H9 (cell line): ENCODE results near the gene FSTL4. TPM values are rescaled to one million over a fixed set of nuclear protein-coding genes. Genes with fewer than 3 reads are reported as not detected.

Experiments used
- DNase-seq: peaks from one replicate; pipeline ENCODE4 v3.0.0-alpha.2; 2017
- H2AFZ ChIP-seq: one replicate; pipeline ENCODE4 v1.6.1; 2013; ENCODE audit warnings: mild to moderate bottlenecking, low read length, control low read depth, moderate library complexity
- H2AK5ac ChIP-seq: 2 replicates; pipeline ENCODE4 v1.6.1; 2013; ENCODE audit warnings: low read length, control low read depth, mixed read lengths; ENCODE audit not compliant: insufficient read length
- H2BK120ac ChIP-seq: one replicate; pipeline ENCODE4 v1.6.1; 2013; ENCODE audit warnings: low read depth, mild to moderate bottlenecking, low read length, control low read depth, inconsistent platforms; ENCODE audit not compliant: poor library complexity, severe bottlenecking
- H2BK12ac ChIP-seq: 2 replicates; pipeline ENCODE4 v1.6.1; 2013; ENCODE audit warnings: low read length, control low read depth, mixed read lengths, low read depth; ENCODE audit not compliant: insufficient read length
- H2BK15ac ChIP-seq: 2 replicates; pipeline ENCODE4 v1.6.1; 2013; ENCODE audit warnings: low read depth, low read length, control low read depth
- H2BK20ac ChIP-seq: one replicate; pipeline ENCODE4 v1.6.1; 2013; ENCODE audit warnings: low read depth, mild to moderate bottlenecking, low read length, control low read depth, inconsistent platforms; ENCODE audit not compliant: poor library complexity, severe bottlenecking
- H2BK5ac ChIP-seq: 2 replicates; pipeline ENCODE4 v1.6.1; 2013; ENCODE audit warnings: low read length, control low read depth, mixed read lengths; ENCODE audit not compliant: insufficient read length
- H3K14ac ChIP-seq: 2 replicates; pipeline ENCODE4 v1.6.1; 2013; ENCODE audit warnings: low read length, control low read depth; ENCODE audit not compliant: insufficient read depth
- H3K18ac ChIP-seq: 2 replicates; pipeline ENCODE4 v1.6.1; 2013; ENCODE audit warnings: low read depth, mild to moderate bottlenecking, mixed read lengths, low read length, control low read depth; ENCODE audit not compliant: insufficient read length
- H3K23ac ChIP-seq: 2 replicates; pipeline ENCODE4 v1.6.1; 2013; ENCODE audit warnings: low read length, control low read depth, mixed read lengths, low read depth; ENCODE audit not compliant: insufficient read length
- H3K23me2 ChIP-seq: 2 replicates; pipeline ENCODE4 v1.6.1; 2013; ENCODE audit warnings: low read depth, mild to moderate bottlenecking, mixed read lengths, low read length, control low read depth; ENCODE audit not compliant: insufficient read length, poor library complexity, severe bottlenecking
- H3K27ac ChIP-seq: 2 replicates; pipeline ENCODE4 v1.5.1; 2013; ENCODE audit warnings: low read length, control low read depth, mixed read lengths, low read depth; ENCODE audit not compliant: insufficient read length
- H3K27me3 ChIP-seq: 2 replicates; pipeline ENCODE4 v1.6.1; 2013; ENCODE audit warnings: low read length, control low read depth, inconsistent platforms; ENCODE audit not compliant: insufficient read depth
- H3K4ac ChIP-seq: 2 replicates; pipeline ENCODE4 v1.6.1; 2013; ENCODE audit warnings: low read depth, mild to moderate bottlenecking, control low read depth, inconsistent platforms, low read length, moderate library complexity
- H3K4me1 ChIP-seq: 2 replicates; pipeline ENCODE4 v1.6.1; 2013; ENCODE audit warnings: low read length, control low read depth, inconsistent platforms; ENCODE audit not compliant: insufficient read depth
- H3K4me2 ChIP-seq: 2 replicates; pipeline ENCODE4 v1.6.1; 2013; ENCODE audit warnings: low read length, control low read depth, mixed read lengths; ENCODE audit not compliant: insufficient read length, insufficient read depth
- H3K56ac ChIP-seq: 2 replicates; pipeline ENCODE4 v1.6.1; 2013; ENCODE audit warnings: low read depth, mild to moderate bottlenecking, mixed read lengths, low read length, control low read depth; ENCODE audit not compliant: insufficient read length
- H3K79me1 ChIP-seq: 2 replicates; pipeline ENCODE4 v1.6.1; 2013; ENCODE audit warnings: low read depth, mild to moderate bottlenecking, moderate library complexity, low read length, control low read depth, inconsistent platforms; ENCODE audit not compliant: insufficient read depth, poor library complexity, severe bottlenecking
- H3K79me2 ChIP-seq: 2 replicates; pipeline ENCODE4 v1.6.1; 2013; ENCODE audit warnings: low read length, control low read depth, inconsistent platforms; ENCODE audit not compliant: insufficient read depth
- H3K9ac ChIP-seq: 2 replicates; pipeline ENCODE4 v1.6.1; 2013; ENCODE audit warnings: low read length, control low read depth, mixed read lengths; ENCODE audit not compliant: insufficient read length; ENCODE audit errors: extremely low read depth
- H3K9me3 ChIP-seq: one replicate; pipeline ENCODE4 v1.6.1; 2013; ENCODE audit warnings: low read depth, low read length, inconsistent platforms; ENCODE audit not compliant: control insufficient read depth
- H3T11ph ChIP-seq: one replicate; pipeline ENCODE4 v1.6.1; 2013; ENCODE audit warnings: mild to moderate bottlenecking, low read length, control low read depth, inconsistent platforms
- H4K20me1 ChIP-seq: one replicate; pipeline ENCODE4 v1.6.1; 2013; ENCODE audit not compliant: control insufficient read depth, insufficient read length, insufficient read depth
- H4K5ac ChIP-seq: 2 replicates; pipeline ENCODE4 v1.6.1; 2013; ENCODE audit warnings: low read depth, mild to moderate bottlenecking, mixed read lengths, low read length, control low read depth; ENCODE audit not compliant: insufficient read length
- H4K8ac ChIP-seq: replicated peaks from 2 replicates; pipeline ENCODE4 v1.6.1; 2013; ENCODE audit warnings: low read length, control low read depth, mixed read lengths, low read depth; ENCODE audit not compliant: insufficient read length
- H4K91ac ChIP-seq: 2 replicates; pipeline ENCODE4 v1.6.1; 2013; ENCODE audit warnings: low read depth, mild to moderate bottlenecking, moderate library complexity, mixed read lengths, low read length, control low read depth; ENCODE audit not compliant: insufficient read length
- H3K27ac Mint-ChIP-seq, 3 experiments: 2 replicates in 2 of 3; 3 replicates in 1 of 3; pipeline ENCODE4 v1.8.0; 2020 to 2021; ENCODE audit warnings: mixed read lengths in 3 of 3, mild to moderate bottlenecking in 1 of 3, moderate library complexity in 1 of 3
- H3K27me3 Mint-ChIP-seq: 2 replicates; pipeline ENCODE4 v1.8.0; 2021; ENCODE audit warnings: low read depth, mild to moderate bottlenecking, moderate library complexity, mixed read lengths
- H3K36me3 Mint-ChIP-seq, 3 experiments: 2 replicates in 2 of 3; 3 replicates in 1 of 3; pipeline ENCODE4 v1.8.0; 2020 to 2021; ENCODE audit warnings: low read depth in 3 of 3, mixed read lengths in 3 of 3; ENCODE audit not compliant: insufficient read depth in 1 of 3
- H3K4me1 Mint-ChIP-seq, 2 experiments: 2 replicates each; pipeline ENCODE4 v1.8.0; 2020; ENCODE audit warnings: mixed read lengths in 2 of 2
- H3K4me3 Mint-ChIP-seq, 2 experiments: 2 replicates in 1 of 2; 3 replicates in 1 of 2; pipeline ENCODE4 v1.8.0; 2020 to 2021; ENCODE audit warnings: mild to moderate bottlenecking in 2 of 2, mixed read lengths in 2 of 2, moderate library complexity in 1 of 2
- H3K9me3 Mint-ChIP-seq, 2 experiments: 2 replicates in 1 of 2; 3 replicates in 1 of 2; pipeline ENCODE4 v1.8.0; 2020; ENCODE audit warnings: mild to moderate bottlenecking in 2 of 2, mixed read lengths in 2 of 2, moderate library complexity in 1 of 2
- CTCF ChIP-seq: fragments of 200-600 bp; sonication (generic); conservative IDR thresholded peaks from 3 replicates; pipeline ENCODE4 v1.8.0; 2021; ENCODE audit warnings: antibody characterized with exemption, mild to moderate bottlenecking
- WGBS: extraction: QIAGEN DNeasy Blood & Tissue Kit; methylation state at CpG from one replicate; pipeline ENCODE4 v1.1.7; 2013; ENCODE audit warnings: missing lambda C conversion rate, low lambda C conversion rate, mixed read lengths; ENCODE audit not compliant: insufficient read length; ENCODE audit errors: extremely low coverage; 5-methylcytosine and 5-hydroxymethylcytosine counted together
- total RNA-seq: library from RNA; stranded (reverse); gene quantifications from 2 replicates; pipeline ENCODE4 v1.2.1, GENCODE V29; 2021

The FSTL4 gene
- total RNA-seq, 1 experiment from 2014 or later: 5.7 TPM

DNA sequence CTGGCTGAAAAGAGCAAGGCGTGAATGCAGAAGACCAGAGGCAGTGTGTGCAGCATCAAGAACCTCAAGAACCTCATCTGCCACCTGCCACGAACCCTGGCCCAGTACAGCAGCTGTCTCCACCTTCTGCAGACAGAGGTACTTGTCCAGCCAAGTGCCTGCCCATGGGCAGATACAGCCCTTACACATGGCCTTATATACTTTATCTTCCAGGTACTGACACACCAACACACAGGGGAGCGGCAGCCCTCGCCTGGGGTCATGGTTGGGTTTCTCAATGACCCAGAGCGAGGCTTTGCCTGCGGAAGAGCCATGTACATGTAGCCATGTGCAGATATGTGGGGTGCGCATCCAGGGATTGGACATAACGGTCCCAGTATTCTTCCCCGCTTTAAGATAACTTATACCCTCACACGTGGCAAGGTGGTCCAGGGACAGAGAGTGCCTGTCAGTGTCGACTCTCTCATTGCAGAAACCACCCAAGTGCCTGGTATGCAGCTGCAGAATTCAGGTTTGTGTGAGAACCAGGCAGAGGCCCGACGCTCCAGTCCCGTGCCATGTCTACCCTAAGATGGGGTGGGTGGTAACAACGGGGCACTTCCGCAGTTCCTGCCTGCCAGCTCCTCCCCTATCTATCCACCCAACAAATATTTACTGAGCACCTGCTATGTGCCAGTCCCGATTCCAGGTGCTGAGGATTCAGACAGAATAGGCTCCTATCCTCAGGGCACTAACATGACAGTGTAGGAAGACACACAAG lies 206.9 kb downstream of the FSTL4 start:
- H3K9me3 Mint-ChIP-seq: no peaks in the 10 kb centered on the region
- H3K27ac Mint-ChIP-seq: no peak overlapping the region
- Histone ChIP-seq H3K14ac (no peak overlapping the region), H2BK12ac (no peak overlapping the region), H2BK5ac (no peak overlapping the region), H3K27me3 (no peaks in the 10 kb centered on the region), H4K8ac (no peak overlapping the region), H3K4ac (no peak overlapping the region), H3K23me2 (no peaks in the 10 kb centered on the region), H3K23ac (no peak overlapping the region), H4K91ac (no peak overlapping the region), H3K79me1 (no peaks in the 10 kb centered on the region), H2AFZ (no peak overlapping the region), H4K20me1 (no peaks in the 10 kb centered on the region), H2BK15ac (no peak overlapping the region), H2AK5ac (no peak overlapping the region), H3K4me2 (no peak overlapping the region), H3K9ac (no peak overlapping the region), H3K27ac (no peak overlapping the region), H3K18ac (no peak overlapping the region), H2BK120ac (no peak overlapping the region), H3K79me2 (no peaks in the 10 kb centered on the region), H4K5ac (no peak overlapping the region), H3K56ac (no peak overlapping the region), H3K9me3 (no peaks in the 10 kb centered on the region), H3K4me1 (no peaks in the 10 kb centered on the region; the same call in none of the 2 replicates), H2BK20ac (no peak overlapping the region), H3T11ph (no peak overlapping the region)
- no peaks in the 10 kb centered on the region for H3K36me3 Mint-ChIP-seq
- no peaks in the 10 kb centered on the region; the same call in none of the 2 replicates for H3K27me3 Mint-ChIP-seq
- no CpG with 5 or more reads among the region's 17 CpGs for WGBS
- peaks cover 28 to 37% of the 10 kb centered on the region in 2 experiments for H3K4me1 Mint-ChIP-seq
- no peak for TF ChIP-seq CTCF
- no peak overlapping the region for H3K4me3 Mint-ChIP-seq
- no peak for DNase-seq
